ENCODE measurements around the gene NRCAM.

DNA sequence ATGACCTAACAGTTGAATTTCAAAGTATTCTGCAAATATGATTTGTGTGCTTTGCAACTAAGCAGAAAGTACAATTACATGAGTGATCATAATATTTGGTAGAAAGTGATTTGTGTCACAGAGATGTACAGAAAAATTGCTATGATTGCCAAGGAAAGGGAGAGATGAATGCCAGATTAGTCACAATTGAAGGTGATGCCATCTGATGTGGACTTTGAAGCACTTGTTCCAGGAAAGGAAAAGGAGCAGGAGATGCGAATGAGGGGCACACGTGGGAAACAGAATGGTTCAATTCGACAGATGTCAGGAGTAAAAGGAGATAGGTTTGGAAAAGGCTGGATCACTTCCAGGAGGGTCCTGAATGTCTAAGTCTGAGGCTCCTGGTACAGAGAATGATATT is 173.0 kb downstream of the NRCAM start:
- TF ChIP-seq CTCF (conservative IDR thresholded peaks at IDR 0.05 in 1 of 2, IDR thresholded peaks at IDR 0.05 in 1 of 2; ENCODE audit: extremely low read depth in 1 of 2, insufficient read depth in 1 of 2, low read depth in 1 of 2, low read length in 2 of 2) = no peak
- TF ChIP-seq EZH2 (IDR thresholded peaks at IDR 0.05; ENCODE audit: borderline replicate concordance, low read length) = no peak

Data from mammary epithelial cell (primary cell).